Lower leg skin (tissue), 4 donors: ENCODE results near the gene POLR2E. TPM values are rescaled to one million over a fixed set of nuclear protein-coding genes. Genes with fewer than 3 reads are reported as not detected.

Source experiments
- DNase-seq, 2 donors: peaks; one replicate each; pipeline ENCODE4 v3.0.0-alpha.2; 2019; ENCODE audit warnings: low spot score in 2 of 2
- H3K4me3 ChIP-seq: fragments of 200-600 bp; sonication (generic); 2 replicates; pipeline ENCODE4 v1.5.1; 2017; ENCODE audit warnings: mild to moderate bottlenecking, low read depth; ENCODE audit not compliant: poor library complexity, severe bottlenecking
- POLR2A ChIP-seq, 2 donors: fragments of 450-650 bp; IDR thresholded peaks; one replicate each; pipeline ENCODE4 v1.6.1; 2016 to 2017; ENCODE audit warnings: antibody characterized with exemption in 2 of 2, mild to moderate bottlenecking in 1 of 2, moderate library complexity in 1 of 2
- WGBS, 2 donors: methylation state at CpG; one replicate each; pipeline ENCODE4 v1.1.5; 2018; 5-methylcytosine and 5-hydroxymethylcytosine counted together
- intact Hi-C: fragments of 100-400 bp; cut with DNase I; formaldehyde crosslinking; loops from one replicate; pipeline ENCODE4 v1.15.0; 2023; ENCODE audit warnings: low total_unique reads
- total RNA-seq, 4 donors: library from RNA; depleted of rRNA; stranded (reverse); fragments of >200 nt; gene quantifications; one replicate each; pipeline ENCODE4 v1.1.0, GENCODE V29; 2016
- TF ChIP-seq, protein P1 (sequence below), 3 donors: fragments of 450-650 bp; IDR thresholded peaks; one replicate each; pipeline ENCODE4 v1.5.1; 2016; ENCODE audit warnings: antibody characterized with exemption in 3 of 3, mild to moderate bottlenecking in 3 of 3, moderate library complexity in 2 of 3

Gene POLR2E
- total RNA-seq, 4 donors from 2014 or later: 93.3 to 198 (median 123) TPM

DNA sequence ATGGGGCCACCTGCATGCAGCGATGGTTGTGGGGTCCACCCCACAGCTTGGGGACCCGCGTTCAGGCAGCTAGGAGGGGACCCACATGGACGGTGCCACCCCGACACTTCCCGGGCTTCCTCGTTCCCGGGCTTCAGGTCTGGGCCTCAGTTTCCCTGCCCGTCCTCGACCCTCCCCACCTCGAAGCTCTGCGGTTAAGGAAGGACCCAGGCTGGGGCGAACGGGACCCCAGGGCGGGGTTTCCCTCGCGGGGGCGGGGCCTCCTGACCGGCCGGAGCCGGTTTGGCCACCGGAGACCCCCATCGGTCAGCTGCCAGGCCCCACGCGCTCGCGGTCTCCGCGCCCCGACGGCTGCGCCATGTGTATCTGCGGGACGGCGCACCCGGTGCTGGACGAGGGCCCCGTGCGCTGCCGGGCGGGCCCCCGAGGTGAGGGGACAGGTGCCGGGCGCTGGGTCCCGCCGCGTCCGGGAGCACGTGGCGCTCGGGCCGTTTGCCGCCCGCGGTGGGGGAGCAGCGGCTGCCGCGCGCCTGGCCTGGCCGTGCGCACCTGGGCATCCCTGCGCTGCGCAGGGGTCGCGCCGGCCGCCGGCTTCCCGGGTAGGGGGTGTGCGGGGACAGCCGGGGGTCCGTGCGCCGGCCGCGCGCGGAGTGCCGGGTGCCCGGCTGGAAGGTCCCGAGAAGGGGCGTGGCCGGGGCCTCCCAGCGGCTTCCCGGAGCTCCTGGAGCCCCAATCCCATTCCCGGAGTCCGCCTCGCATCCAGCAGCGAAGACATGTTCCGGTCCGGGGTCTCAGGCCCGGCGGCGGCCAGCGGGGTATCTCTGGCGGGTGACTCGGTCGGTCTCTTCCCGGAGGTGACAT is 24.0 kb downstream of the POLR2E start:
- intact Hi-C loops: no loop called here
- TF ChIP-seq, protein P1, sequence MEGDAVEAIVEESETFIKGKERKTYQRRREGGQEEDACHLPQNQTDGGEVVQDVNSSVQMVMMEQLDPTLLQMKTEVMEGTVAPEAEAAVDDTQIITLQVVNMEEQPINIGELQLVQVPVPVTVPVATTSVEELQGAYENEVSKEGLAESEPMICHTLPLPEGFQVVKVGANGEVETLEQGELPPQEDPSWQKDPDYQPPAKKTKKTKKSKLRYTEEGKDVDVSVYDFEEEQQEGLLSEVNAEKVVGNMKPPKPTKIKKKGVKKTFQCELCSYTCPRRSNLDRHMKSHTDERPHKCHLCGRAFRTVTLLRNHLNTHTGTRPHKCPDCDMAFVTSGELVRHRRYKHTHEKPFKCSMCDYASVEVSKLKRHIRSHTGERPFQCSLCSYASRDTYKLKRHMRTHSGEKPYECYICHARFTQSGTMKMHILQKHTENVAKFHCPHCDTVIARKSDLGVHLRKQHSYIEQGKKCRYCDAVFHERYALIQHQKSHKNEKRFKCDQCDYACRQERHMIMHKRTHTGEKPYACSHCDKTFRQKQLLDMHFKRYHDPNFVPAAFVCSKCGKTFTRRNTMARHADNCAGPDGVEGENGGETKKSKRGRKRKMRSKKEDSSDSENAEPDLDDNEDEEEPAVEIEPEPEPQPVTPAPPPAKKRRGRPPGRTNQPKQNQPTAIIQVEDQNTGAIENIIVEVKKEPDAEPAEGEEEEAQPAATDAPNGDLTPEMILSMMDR (IDR thresholded peaks at IDR 0.05): no peak
- no peak for TF ChIP-seq POLR2A (IDR thresholded peaks at IDR 0.05)
- no peak for DNase-seq
- 15 to 23% methylated on average over 25 to 47 of the region's 99 CpGs for WGBS, 2 donors
- H3K4me3 ChIP-seq: no peak overlapping the region

DNA sequence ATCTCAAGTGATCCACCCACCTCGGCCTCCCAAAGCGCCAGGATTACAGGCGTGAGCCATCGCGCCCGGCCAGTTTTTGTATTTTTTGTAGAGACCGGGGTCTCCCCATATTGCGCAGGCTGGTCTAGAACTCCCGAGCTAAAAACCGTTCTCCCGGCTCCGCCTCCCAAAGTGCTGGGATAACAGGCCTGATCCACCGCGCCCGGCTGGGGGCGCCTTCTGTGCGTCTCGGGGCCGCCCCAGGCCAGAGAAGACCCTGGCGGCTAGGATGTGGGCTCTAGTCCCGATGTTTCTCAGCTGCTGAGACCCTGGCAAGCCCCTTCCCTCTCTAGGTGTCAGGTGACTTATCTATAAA is 24.6 kb downstream of the POLR2E start:
- WGBS, 2 donors: 26 to 31% methylated on average over 20 to 21 of the region's 21 CpGs
- TF ChIP-seq POLR2A (IDR thresholded peaks at IDR 0.05): no peak
- TF ChIP-seq, protein P1 (IDR thresholded peaks at IDR 0.05): no peak
- no peak overlapping the region for H3K4me3 ChIP-seq
- no peak for DNase-seq
- intact Hi-C loops: no loop called here

DNA sequence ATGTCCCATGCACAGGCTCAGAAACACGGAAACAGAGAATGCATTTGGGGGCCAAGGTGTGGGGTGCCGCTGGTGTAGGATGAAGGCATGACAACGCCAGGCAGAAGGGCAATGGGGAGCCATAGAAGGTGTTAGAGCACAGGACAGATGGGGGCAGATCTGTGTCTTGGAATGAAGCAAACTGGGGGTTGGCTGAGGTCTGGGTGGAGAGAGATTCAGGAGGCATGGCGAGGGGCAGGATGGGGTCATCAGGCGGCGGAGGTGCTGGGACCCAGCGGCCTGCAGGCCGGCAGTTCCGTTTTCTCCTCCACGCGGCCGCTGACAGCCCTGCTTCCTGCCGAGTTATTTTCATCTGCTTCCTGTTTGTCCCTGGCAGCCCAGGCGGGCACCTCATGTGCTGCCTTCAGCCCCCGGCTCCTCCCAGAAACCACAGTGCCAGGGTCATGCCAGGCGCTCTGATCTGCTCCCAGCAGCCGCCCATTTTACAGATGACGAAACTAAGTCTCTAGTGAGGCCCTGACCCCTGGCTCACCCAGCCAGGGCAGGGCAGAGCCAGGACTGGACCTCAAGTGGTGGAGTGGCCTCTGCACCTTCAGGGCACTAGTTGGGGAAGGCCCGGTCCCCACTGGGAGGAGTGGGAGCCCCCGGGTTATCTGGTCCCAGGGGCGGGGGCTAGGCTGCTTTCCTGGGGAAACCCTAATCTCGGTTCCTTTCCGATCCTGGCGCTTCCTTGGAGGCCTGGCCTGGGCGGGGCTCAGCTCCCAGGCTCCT is 26.0 kb downstream of the POLR2E start:
- peak; percentile 64 to 93 for DNase-seq
- intact Hi-C loops: no loop called here
- WGBS, 2 donors: 34 to 38% methylated on average over 19 to 25 of the region's 25 CpGs
- no peak overlapping the region for H3K4me3 ChIP-seq
- TF ChIP-seq POLR2A (IDR thresholded peaks at IDR 0.05): no peak
- TF ChIP-seq, protein P1 (IDR thresholded peaks at IDR 0.05): no peak

DNA sequence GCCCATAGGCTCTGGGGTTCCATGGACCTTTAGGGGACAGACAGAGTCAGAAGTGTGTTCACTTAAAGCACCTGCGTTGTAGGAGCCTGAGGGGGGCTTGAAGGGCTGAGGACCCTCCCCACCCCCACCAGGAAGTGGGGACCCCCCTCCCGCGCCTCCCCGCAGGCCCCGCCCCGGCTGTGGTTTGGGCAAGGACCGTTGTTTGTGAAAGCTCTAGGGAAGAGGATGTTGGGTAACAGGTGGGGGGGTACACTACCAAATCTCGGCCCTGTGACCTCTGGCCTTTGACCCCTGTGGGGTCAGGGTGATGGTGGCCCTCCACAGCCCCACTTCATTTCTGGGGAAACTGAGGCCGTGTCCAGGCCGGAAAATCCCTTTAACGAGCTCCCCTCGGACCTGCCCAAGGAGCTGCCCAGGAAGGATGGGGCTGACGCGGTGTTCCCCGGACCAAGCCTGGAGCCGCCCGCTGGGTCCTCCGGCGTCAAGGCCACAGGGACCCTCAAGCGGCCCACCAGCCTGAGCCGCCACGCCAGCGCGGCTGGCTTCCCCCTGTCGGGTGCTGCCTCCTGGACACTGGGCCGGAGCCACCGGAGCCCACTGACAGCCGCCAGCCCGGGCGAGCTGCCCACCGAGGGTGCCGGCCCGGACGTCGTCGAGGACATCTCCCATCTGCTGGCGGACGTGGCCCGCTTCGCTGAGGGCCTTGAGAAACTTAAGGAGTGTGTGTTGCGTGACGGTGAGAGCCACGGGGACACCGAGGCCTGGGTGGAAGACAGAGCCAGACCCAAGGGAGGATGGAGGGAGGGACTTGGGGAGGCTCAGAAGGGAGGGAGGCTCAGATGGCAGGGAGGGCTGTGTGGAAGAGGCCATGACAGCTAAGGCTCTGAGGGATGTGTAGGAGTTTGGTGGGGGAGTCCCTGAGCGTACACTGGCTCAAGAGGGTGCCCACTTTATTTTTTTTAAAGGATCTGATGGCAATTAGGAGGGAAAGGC is 26.9 kb downstream of the POLR2E start:
- no peak for DNase-seq
- 62 to 67% methylated on average over 30 to 33 of the region's 45 CpGs for WGBS, 2 donors
- no peak overlapping the region for H3K4me3 ChIP-seq
- intact Hi-C loops: no loop called here
- TF ChIP-seq, protein P1 (IDR thresholded peaks at IDR 0.05): no peak
- TF ChIP-seq POLR2A (IDR thresholded peaks at IDR 0.05): no peak

DNA sequence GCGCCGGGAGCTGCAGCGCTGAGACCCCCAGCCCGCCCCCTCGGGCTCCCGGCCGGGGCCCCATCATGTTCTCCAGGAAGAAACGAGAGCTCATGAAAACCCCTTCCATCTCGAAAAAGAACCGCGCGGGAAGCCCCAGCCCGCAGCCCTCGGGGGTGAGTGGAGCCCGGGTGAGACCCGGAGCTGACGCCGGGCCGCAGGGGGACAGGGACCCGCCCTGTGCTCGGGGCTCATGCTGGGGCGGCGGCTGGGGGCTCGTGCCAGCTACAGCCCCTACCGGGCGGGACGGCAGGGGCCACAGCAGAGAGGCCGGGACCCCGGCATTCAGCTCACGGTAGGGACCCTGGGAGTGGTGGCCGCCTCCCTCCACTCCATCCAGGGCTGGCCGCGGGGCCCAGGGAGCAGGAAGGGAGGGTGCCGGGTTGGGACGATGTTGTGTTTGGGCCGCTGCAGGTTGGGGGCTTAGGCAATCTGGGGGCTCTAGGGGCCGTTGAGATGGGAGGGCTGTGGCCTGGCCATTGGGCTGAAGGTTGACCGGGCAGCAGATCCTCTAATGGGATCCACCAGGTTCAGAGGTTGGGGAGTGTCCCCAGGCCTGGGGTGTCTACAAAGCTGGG is 27.7 kb downstream of the POLR2E start:
- no peak for TF ChIP-seq POLR2A (IDR thresholded peaks at IDR 0.05)
- TF ChIP-seq, protein P1 (IDR thresholded peaks at IDR 0.05): no peak
- intact Hi-C loops: no loop called here
- H3K4me3 ChIP-seq: peak overlapping the region; percentile 8
- DNase-seq: no peak
- whole genome bisulfite sequencing, 2 donors: 7% methylated on average over 17 to 30 of the region's 38 CpGs
